ENCODE data around the gene UROC1. TPM values are rescaled to one million over a fixed set of nuclear protein-coding genes. Genes with fewer than 3 reads are reported as not detected.

Gene UROC1
- total RNA-seq, 2 donors from 2014 or later = not detected

GRCh38 chr3:126527455-126528211 lies 10.1 kb upstream of the UROC1 start:
- no peak for TF ChIP-seq CTCF (IDR thresholded peaks at IDR 0.05)
- no peak overlapping the region for H3K27ac ChIP-seq
- no peaks in the 10 kb centered on the region for H3K36me3 ChIP-seq
- no peak overlapping the region for H3K4me3 ChIP-seq
- peaks cover 0 to 35% of the 10 kb centered on the region in 2 donors for H3K4me1 ChIP-seq
- DNase-seq (ENCODE audit: low spot score) = no peak
- no peaks in the 10 kb centered on the region for H3K9me3 ChIP-seq
- no peaks in the 10 kb centered on the region for H3K27me3 ChIP-seq

GRCh38 chr3:126527006-126527405 lies 9.4 kb upstream of the UROC1 start:
- no peak overlapping the region for H3K4me3 ChIP-seq
- H3K9me3 ChIP-seq = no peaks in the 10 kb centered on the region
- no peak for DNase-seq (ENCODE audit: low spot score)
- no peak overlapping the region for H3K27ac ChIP-seq
- peaks cover 0 to 35% of the 10 kb centered on the region in 2 donors for H3K4me1 ChIP-seq
- H3K36me3 ChIP-seq = no peaks in the 10 kb centered on the region
- no peaks in the 10 kb centered on the region for H3K27me3 ChIP-seq
- TF ChIP-seq CTCF (IDR thresholded peaks at IDR 0.05) = no peak

GRCh38 chr3:126526668-126527005 lies 9.1 kb upstream of the UROC1 start:
- peaks cover 0 to 35% of the 10 kb centered on the region in 2 donors for H3K4me1 ChIP-seq
- DNase-seq (ENCODE audit: low spot score) = no peak

GRCh38 chr3:126525853-126526667 lies 8.5 kb upstream of the UROC1 start:
- H3K9me3 ChIP-seq = no peaks in the 10 kb centered on the region
- no peaks in the 10 kb centered on the region for H3K36me3 ChIP-seq
- no peak overlapping the region for H3K27ac ChIP-seq
- no peak for DNase-seq (ENCODE audit: low spot score)
- H3K27me3 ChIP-seq = no peaks in the 10 kb centered on the region
- no peak overlapping the region for H3K4me3 ChIP-seq
- H3K4me1 ChIP-seq = peaks cover 0 to 35% of the 10 kb centered on the region in 2 donors
- no peak for TF ChIP-seq CTCF (IDR thresholded peaks at IDR 0.05)

More at GRCh38 chr3:126526668-126527005, 9.1 kb upstream of the UROC1 start:
- Histone ChIP-seq H3K9me3 (no peaks in the 10 kb centered on the region), H3K36me3 (no peaks in the 10 kb centered on the region), H3K4me3 (no peak overlapping the region), H3K27ac (no peak overlapping the region), H3K27me3 (no peaks in the 10 kb centered on the region)
- TF ChIP-seq CTCF (IDR thresholded peaks at IDR 0.05) = no peak

- Histone ChIP-seq H3K4me3 (no peak overlapping the region), H3K27ac (no peak overlapping the region), H3K36me3 (no peaks in the 10 kb centered on the region), H3K9me3 (no peaks in the 10 kb centered on the region), H3K27me3 (no peaks in the 10 kb centered on the region), H3K4me1 (peaks cover 0 to 30% of the 10 kb centered on the region in 2 donors)
- DNase-seq (ENCODE audit: low spot score) = no peak
- no peak for TF ChIP-seq CTCF (IDR thresholded peaks at IDR 0.05)
These were observed 7.7 kb upstream of the UROC1 start for GRCh38 chr3:126525091-126525852.

Data from right atrium auricular region (tissue), 2 donors.